Neural cell (in vitro differentiated cells): ENCODE data around the gene KLC1. TPM values are rescaled to one million over a fixed set of nuclear protein-coding genes. Genes with fewer than 3 reads are reported as not detected.

Source experiments
- H2AFZ ChIP-seq: fragments of 200-600, 300-800 bp; sonication (generic), shearing (Covaris generic); 2 replicates; pipeline ENCODE4 v1.6.0; 2014; ENCODE audit warnings: low read depth, mild to moderate bottlenecking, antibody characterized with exemption, low read length, moderate library complexity
- H3F3A ChIP-seq: fragments of 200-600 bp; shearing (Covaris generic); 2 replicates; pipeline ENCODE4 v1.6.1; 2016; ENCODE audit warnings: mild to moderate bottlenecking, moderate library complexity, mixed read lengths, antibody characterized with exemption, low read length; ENCODE audit not compliant: insufficient read depth, poor library complexity, severe bottlenecking
- H3K27ac ChIP-seq: fragments of 200-600, 300-800 bp; sonication (generic), shearing (Covaris generic); 2 replicates; pipeline ENCODE4 v1.5.1; 2014; ENCODE audit warnings: mild to moderate bottlenecking, low read length, moderate library complexity
- H3K27me3 ChIP-seq: fragments of 300-800, 200-600 bp; sonication (generic), shearing (Covaris generic); 2 replicates; pipeline ENCODE4 v1.6.0; 2014; ENCODE audit warnings: mild to moderate bottlenecking, low read depth, low read length, moderate library complexity; ENCODE audit not compliant: insufficient read depth
- H3K36me3 ChIP-seq: fragments of 300-800, 200-600 bp; sonication (generic), shearing (Covaris generic); 2 replicates; pipeline ENCODE4 v1.5.1; 2014; ENCODE audit warnings: mild to moderate bottlenecking, antibody characterized with exemption, low read length, moderate library complexity; ENCODE audit not compliant: insufficient read depth
- H3K4me2 ChIP-seq: fragments of 300-800, 200-600 bp; sonication (generic), shearing (Covaris generic); 2 replicates; pipeline ENCODE4 v1.6.0; 2014; ENCODE audit warnings: mild to moderate bottlenecking, low read length
- H3K4me3 ChIP-seq: fragments of 300-800, 200-600 bp; sonication (generic), shearing (Covaris generic); 2 replicates; pipeline ENCODE4 v1.5.1; 2014; ENCODE audit warnings: mild to moderate bottlenecking, low read length, moderate library complexity
- H3K79me2 ChIP-seq: fragments of 200-600 bp; shearing (Covaris generic); replicated peaks from 2 replicates; pipeline ENCODE4 v1.6.0; 2014; ENCODE audit warnings: mild to moderate bottlenecking, low read length, moderate library complexity; ENCODE audit not compliant: insufficient read depth
- H3K9ac ChIP-seq: fragments of 300-800, 200-600 bp; sonication (generic), shearing (Covaris generic); 2 replicates; pipeline ENCODE4 v1.6.1; 2016; ENCODE audit warnings: mild to moderate bottlenecking, low read length, mixed read lengths
- H3K9me2 ChIP-seq: fragments of 200-600 bp; shearing (Covaris generic); 2 replicates; pipeline ENCODE4 v1.6.1; 2016; ENCODE audit warnings: mild to moderate bottlenecking, low read length, mixed read lengths; ENCODE audit not compliant: insufficient read depth
- H3K9me3 ChIP-seq: fragments of 200-600, 300-800 bp; sonication (generic), shearing (Covaris generic); 2 replicates; pipeline ENCODE4 v1.6.1; 2016; ENCODE audit warnings: mild to moderate bottlenecking, mixed run types, low read length, moderate library complexity, mixed read lengths
- H4K20me1 ChIP-seq: fragments of 200-600 bp; shearing (Covaris generic); 2 replicates; pipeline ENCODE4 v1.6.1; 2016; ENCODE audit warnings: mild to moderate bottlenecking, mixed run types; ENCODE audit not compliant: insufficient read depth
- EP300 ChIP-seq: fragments of 450-650 bp; conservative IDR thresholded peaks from 2 replicates; pipeline ENCODE4 v1.6.1; 2014; ENCODE audit warnings: antibody characterized with exemption, mild to moderate bottlenecking, moderate library complexity; ENCODE audit not compliant: poor library complexity, severe bottlenecking
- EZH2 ChIP-seq: fragments of 200-600, 300-800 bp; shearing (Covaris generic), sonication (generic); IDR thresholded peaks from 2 replicates; pipeline ENCODE4 v1.6.1; 2014; ENCODE audit warnings: antibody characterized with exemption, low read length, borderline replicate concordance, mild to moderate bottlenecking; ENCODE audit not compliant: insufficient read depth, poor library complexity, severe bottlenecking
- MXI1 ChIP-seq: fragments of 450-650 bp; conservative IDR thresholded peaks from 2 replicates; pipeline ENCODE4 v1.6.1; 2014; ENCODE audit warnings: antibody characterized with exemption, mild to moderate bottlenecking; ENCODE audit not compliant: poor library complexity, severe bottlenecking
- POLR2AphosphoS5 ChIP-seq: IDR thresholded peaks from 2 replicates; pipeline ENCODE4 v1.6.1; 2012
- RAD21 ChIP-seq: fragments of 450-650 bp; conservative IDR thresholded peaks from 2 replicates; pipeline ENCODE4 v1.6.1; 2014; ENCODE audit warnings: antibody characterized with exemption, mild to moderate bottlenecking, moderate library complexity
- REST ChIP-seq: IDR thresholded peaks from 2 replicates; pipeline ENCODE4 v1.6.1; 2012; ENCODE audit warnings: borderline replicate concordance
- SMC3 ChIP-seq: fragments of 450-650 bp; conservative IDR thresholded peaks from 2 replicates; pipeline ENCODE4 v1.6.1; 2014; ENCODE audit warnings: antibody characterized with exemption, mild to moderate bottlenecking, moderate library complexity; ENCODE audit not compliant: poor library complexity
- TAF1 ChIP-seq: IDR thresholded peaks from 2 replicates; pipeline ENCODE4 v1.6.1; 2012; ENCODE audit warnings: low read depth
- polyA plus RNA-seq: library from polyadenylated mRNA; depleted of rRNA; stranded (reverse); fragments of >200 nt; gene quantifications from 2 replicates; pipeline ENCODE4 v1.2.3, GENCODE V29; 2014
- TF ChIP-seq, protein P1 (sequence below): fragments of 450-650 bp; IDR thresholded peaks from 2 replicates; pipeline ENCODE4 v1.5.1; 2014; ENCODE audit warnings: antibody characterized with exemption, mild to moderate bottlenecking, moderate library complexity; ENCODE audit not compliant: poor library complexity, severe bottlenecking

Gene KLC1
- polyA plus RNA-seq, 1 donor from 2014 or later = 1,272 TPM

DNA sequence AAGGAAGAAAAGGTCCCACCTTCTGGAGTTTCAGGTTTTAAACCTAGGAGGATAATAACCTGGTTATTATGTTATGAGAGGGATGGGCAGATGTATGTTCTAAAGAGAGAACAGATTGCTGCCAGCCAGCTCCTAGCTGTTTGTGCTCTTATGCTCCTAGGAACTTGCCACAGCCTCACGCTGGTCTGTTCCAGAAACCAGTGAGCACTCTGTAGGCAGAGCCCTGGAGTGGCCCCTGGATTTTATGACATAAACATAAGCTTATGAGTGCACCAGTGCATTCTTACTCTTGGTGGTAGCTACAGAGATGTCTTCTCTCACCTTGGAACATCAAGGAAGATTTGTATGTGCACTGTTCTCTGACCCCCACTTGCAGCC is 27.7 kb downstream of the KLC1 start:
- Histone ChIP-seq H3K79me2 (peaks cover 22% of the 10 kb centered on the region), H4K20me1 (peaks cover 8% of the 10 kb centered on the region), H3K27me3 (no peaks in the 10 kb centered on the region), H3F3A (no peaks in the 10 kb centered on the region), H3K4me3 (no peak overlapping the region), H3K9me3 (no peaks in the 10 kb centered on the region), H3K9ac (no peak overlapping the region), H3K36me3 (no peaks in the 10 kb centered on the region), H3K4me2 (no peak overlapping the region), H3K27ac (no peak overlapping the region), H3K9me2 (no peaks in the 10 kb centered on the region), H2AFZ (no peak overlapping the region)
- no peak for TF ChIP-seq SMC3
- TF ChIP-seq POLR2AphosphoS5 = no peak
- no peak for TF ChIP-seq RAD21
- TF ChIP-seq, protein P1, sequence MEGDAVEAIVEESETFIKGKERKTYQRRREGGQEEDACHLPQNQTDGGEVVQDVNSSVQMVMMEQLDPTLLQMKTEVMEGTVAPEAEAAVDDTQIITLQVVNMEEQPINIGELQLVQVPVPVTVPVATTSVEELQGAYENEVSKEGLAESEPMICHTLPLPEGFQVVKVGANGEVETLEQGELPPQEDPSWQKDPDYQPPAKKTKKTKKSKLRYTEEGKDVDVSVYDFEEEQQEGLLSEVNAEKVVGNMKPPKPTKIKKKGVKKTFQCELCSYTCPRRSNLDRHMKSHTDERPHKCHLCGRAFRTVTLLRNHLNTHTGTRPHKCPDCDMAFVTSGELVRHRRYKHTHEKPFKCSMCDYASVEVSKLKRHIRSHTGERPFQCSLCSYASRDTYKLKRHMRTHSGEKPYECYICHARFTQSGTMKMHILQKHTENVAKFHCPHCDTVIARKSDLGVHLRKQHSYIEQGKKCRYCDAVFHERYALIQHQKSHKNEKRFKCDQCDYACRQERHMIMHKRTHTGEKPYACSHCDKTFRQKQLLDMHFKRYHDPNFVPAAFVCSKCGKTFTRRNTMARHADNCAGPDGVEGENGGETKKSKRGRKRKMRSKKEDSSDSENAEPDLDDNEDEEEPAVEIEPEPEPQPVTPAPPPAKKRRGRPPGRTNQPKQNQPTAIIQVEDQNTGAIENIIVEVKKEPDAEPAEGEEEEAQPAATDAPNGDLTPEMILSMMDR = no peak

DNA sequence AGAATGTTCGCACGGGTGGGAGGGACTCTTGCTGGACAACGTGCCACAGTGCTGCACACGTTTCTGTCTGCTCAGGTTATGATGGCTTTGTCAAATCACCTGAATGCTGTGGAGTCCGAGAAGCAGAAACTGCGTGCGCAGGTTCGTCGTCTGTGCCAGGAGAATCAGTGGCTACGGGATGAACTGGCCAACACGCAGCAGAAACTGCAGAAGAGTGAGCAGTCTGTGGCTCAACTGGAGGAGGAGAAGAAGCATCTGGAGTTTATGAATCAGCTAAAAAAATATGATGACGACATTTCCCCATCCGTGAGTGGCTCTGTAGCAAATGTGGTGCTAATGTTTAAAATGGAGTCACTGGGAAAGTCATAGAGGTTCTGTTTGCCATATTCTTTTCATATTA is 28.5 kb downstream of the KLC1 start:
- Histone ChIP-seq H3F3A (no peaks in the 10 kb centered on the region), H2AFZ (no peak overlapping the region), H3K9me2 (no peaks in the 10 kb centered on the region), H4K20me1 (peaks cover 7% of the 10 kb centered on the region), H3K4me3 (no peak overlapping the region), H3K9ac (no peak overlapping the region), H3K79me2 (peaks cover 22% of the 10 kb centered on the region), H3K27me3 (no peaks in the 10 kb centered on the region), H3K36me3 (no peaks in the 10 kb centered on the region), H3K9me3 (no peaks in the 10 kb centered on the region), H3K27ac (no peak overlapping the region), H3K4me2 (no peak overlapping the region)
- no peak for TF ChIP-seq MXI1
- no peak for TF ChIP-seq EP300
- TF ChIP-seq, protein P1 = no peak
- no peak for TF ChIP-seq SMC3
- no peak for TF ChIP-seq TAF1
- TF ChIP-seq POLR2AphosphoS5 = no peak
- no peak for TF ChIP-seq EZH2
- no peak for TF ChIP-seq REST
- TF ChIP-seq RAD21 = no peak
